Skin epidermis (tissue), 12 donors: ENCODE data around the gene ARL17B.
"Not testable (repeated sequence)": the region's sequence is repeated elsewhere in the genome, so short reads cannot be mapped to it uniquely, and the experiment has no call there.

Experiments
- H3K27ac ChIP-seq, 21 experiments: fragments of 200-600 bp; sonication (generic) in 11 of 21; one replicate each; pipeline ENCODE4 v1.5.0; 2020; ENCODE audit warnings: mild to moderate bottlenecking in 3 of 21, inconsistent platforms in 2 of 21, moderate library complexity in 2 of 21
- H3K4me3 ChIP-seq, 7 experiments: fragments of 200-600 bp; sonication (generic) in 2 of 7; one replicate each; pipeline ENCODE4 v1.5.0; 2020; ENCODE audit warnings: inconsistent platforms in 2 of 7, mild to moderate bottlenecking in 2 of 7, moderate library complexity in 1 of 7

The ARL17B gene

GRCh38 chr17:46256369-46256768 is 105.2 kb downstream of the ARL17B start:
- H3K27ac ChIP-seq, H3K4me3 ChIP-seq: not testable (repeated sequence)

DNA sequence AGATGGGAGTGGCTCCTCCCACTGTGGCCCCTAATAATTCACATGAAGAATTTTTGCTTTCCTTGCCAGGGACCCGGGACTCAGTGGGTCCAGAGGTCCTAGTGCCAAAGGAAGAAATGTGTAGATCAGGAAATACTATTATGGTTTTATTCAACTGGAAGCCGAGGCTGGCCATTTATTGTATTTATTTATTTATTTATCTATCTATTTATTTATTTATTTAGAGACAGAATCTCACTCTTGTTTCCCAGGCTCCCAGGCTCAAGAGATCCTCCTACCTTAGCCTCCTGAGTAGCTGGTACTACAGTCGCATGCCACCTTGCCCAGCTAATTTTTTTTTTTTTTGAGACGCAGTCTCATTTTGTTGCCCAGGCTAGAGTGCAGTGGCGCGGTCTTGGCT is 107.4 kb downstream of the ARL17B start:
- not testable (repeated sequence) for H3K27ac ChIP-seq, H3K4me3 ChIP-seq

DNA sequence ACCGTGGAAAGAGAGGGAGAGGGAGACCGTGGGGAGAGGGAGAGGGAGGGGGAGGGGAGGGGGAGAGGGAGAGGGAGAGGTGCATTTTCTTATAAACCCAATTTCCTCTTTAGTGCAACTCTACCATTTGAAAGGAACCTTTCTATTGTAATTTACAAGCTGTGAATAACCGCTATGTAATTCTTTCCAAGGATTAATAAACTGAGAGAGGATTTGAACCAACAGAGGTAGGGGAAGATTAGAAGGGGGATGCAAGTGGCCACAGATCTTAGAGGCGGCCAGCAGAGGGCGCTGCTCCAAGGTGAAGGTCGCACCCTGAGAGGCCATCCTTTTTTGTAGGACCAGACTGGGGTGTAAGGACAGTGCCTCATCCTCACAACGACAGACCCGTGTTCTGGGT is 107.8 kb downstream of the ARL17B start:
- not testable (repeated sequence) for H3K4me3 ChIP-seq, H3K27ac ChIP-seq

GRCh38 chr17:46252804-46253203 is 108.8 kb downstream of the ARL17B start:
- not testable (repeated sequence) for H3K27ac ChIP-seq, H3K4me3 ChIP-seq

DNA sequence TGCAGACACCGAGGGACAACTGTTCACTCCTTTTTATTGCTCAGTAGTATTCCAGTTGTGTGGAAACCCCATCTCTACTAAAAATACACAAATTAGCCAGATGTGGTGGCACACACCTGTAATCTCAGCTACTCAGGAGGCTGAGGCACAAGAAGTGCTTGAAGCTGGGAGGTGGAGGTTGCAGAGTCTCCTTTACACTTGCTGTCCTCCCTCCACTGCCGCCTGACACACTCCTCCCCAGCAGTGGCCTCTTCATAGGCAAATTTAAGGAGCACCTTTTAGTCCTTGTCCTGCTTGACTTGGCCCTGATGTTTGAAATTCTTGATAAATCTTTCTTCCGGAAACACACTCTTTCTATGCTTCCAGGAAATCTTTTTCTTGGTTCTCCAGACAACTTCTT is 112.4 kb downstream of the ARL17B start:
- H3K4me3 ChIP-seq, H3K27ac ChIP-seq: not testable (repeated sequence)

DNA sequence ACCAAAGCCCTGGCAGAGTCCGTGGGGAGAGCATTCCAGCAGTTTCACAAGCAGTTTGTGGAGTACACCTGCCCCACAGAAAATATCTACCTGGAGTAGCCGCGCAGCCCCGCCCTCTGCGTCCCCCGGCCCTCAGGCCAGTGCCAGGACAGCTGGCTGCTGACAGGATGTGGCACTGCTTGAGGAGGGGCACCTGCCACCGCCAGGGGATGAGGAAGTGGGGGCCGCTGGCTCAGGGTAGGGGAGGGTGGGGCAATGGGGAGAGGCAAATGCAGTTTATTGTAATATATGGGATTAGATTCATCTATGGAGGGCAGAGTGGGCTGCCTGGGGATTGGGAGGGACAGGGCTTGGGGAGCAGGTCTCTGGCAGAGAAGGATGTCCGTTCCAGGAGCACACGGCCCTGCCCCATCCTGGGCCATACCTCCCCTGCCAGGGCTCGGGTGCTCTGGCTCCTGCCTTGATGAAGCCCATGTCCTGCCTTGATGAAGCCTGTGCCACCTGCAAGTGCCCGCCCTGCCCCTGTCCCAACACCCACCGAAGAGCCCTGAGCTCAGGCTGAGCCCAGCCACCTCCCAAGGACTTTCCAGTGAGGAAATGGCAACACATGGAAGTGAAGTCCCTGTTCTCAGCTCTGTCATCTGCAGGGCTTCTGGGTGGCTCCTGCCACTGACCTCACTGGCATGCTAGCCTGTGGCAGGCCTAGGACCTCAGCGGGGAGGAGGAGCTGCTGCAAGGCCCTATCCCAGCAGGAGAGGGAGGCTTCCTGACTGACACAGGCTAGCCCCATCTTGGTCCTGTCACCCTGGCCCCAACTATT is 116.4 kb downstream of the ARL17B start:
- H3K4me3 ChIP-seq, H3K27ac ChIP-seq: not testable (repeated sequence)

GRCh38 chr17:46244339-46244913 is 117.1 kb downstream of the ARL17B start:
- H3K4me3 ChIP-seq, H3K27ac ChIP-seq: not testable (repeated sequence)

GRCh38 chr17:46243928-46244327 is 117.6 kb downstream of the ARL17B start:
- H3K4me3 ChIP-seq, H3K27ac ChIP-seq: not testable (repeated sequence)

GRCh38 chr17:46243505-46243904 is 118.1 kb downstream of the ARL17B start:
- H3K27ac ChIP-seq, H3K4me3 ChIP-seq: not testable (repeated sequence)

DNA sequence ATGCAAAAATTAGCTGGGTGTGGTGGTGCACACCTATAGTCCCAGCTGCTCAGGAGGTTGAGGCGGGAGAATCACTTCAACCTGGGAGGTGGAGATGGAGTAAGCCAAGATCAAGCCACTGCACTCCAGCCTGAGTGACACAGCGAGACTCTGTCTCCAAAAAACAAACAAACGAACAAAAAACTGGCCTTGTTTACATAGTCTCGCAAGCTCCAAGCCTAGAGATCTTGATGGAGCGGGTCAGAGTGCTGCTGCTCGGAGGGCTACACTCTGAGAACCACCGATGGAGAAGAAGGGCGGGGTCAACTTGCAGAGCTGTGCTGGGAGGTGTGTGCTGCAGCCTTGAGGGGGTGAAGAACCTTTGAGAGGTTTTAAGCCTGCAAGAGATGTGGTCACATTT is 130.2 kb downstream of the ARL17B start:
- H3K4me3 ChIP-seq, H3K27ac ChIP-seq: not testable (repeated sequence)

GRCh38 chr17:46225274-46225794 is 136.2 kb downstream of the ARL17B start:
- peak overlapping the region; percentile 61 to 91 (median 82) for H3K4me3 ChIP-seq
- peak overlapping the region in 20 of 21 experiments; percentile 47 to 88 (median 76) for H3K27ac ChIP-seq

- Histone ChIP-seq H3K27ac (peak overlapping the region in 20 of 21 experiments; percentile 47 to 88 (median 76)), H3K4me3 (peak overlapping the region; percentile 61 to 91 (median 82))
Measured at GRCh38 chr17:46224864-46225263, 136.7 kb downstream of the ARL17B start.
